DMS 273 (cell line): Measurements from ENCODE around the gene TTLL7.
A peak's percentile ranks its signal among the peaks of the same experiment; 100 is the strongest.
"Not testable (repeated sequence)": the region's sequence is repeated elsewhere in the genome, so short reads cannot be mapped to it uniquely, and the experiment has no call there.

Experiments
- DNase-seq: peaks from one replicate; lab custom pipeline; 2025; ENCODE audit not compliant: unreplicated experiment; lab: John Stamatoyannopoulos, UW

The TTLL7 gene

DNA sequence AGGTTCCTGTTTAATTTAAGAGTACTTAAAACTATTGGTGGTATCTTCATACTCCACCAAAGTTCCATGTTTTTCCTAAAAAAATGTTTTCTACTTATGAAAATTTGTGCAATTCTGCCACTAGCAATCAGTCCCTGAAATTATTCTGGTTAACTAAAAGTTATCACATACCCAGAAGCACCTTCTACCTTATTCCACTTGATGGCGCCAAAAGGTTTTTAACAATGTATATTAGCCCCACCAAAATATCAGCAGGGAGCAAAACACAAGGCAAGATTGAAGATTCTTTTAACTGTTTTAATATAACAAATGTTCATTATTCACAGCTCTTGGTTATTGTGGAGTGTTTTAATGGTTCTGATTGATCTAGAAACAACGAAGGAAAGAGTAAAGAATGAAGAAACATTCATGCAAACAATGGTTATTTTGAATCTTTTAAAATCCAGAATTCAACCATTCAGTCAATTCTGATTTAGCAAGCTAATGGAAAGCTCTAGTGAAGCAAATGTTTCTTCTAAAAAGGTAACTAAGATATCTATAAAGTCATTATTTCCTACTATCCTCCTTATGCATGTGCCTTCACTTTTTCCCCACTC lies 67.2 kb downstream of the TTLL7 start:
- peak; percentile 78 for DNase-seq

DNA sequence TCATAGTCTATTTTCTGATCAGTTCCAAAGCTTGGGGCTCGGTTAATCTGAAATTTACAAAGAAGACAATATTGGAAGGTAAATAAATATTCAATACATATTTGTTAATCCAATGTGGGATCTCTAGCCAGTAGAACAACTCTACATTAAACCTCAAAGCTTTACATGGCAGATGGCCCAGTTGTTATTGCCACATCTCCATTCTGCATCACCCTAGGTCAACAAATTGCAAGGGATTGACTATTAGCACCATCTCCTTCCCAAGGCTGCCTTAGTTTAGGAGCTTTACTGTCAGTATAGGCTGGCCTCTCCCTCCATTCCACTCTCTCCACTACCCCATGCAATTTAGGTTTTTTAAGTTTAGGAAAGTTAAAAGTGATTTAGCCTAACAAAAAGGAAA lies 69.7 kb downstream of the TTLL7 start:
- no peak for DNase-seq

DNA sequence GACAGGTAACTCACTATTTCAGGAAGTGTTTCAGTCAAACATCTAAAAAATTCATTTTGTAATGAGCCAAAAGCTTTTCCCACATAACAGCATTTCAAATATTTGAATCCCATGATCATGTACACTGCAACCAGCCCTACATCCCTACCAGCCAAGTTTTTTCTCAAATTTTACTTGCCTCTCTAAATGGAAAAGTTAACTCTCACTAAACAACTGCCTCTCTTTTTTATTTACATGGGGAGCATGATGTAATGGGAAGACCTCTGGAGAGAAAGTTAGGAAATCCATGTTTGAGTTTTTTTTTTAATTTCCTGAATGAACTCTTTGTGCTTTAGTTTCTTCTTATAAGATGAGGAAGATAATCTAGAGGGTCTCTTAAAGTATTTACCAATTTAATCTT lies 70.5 kb downstream of the TTLL7 start:
- DNase-seq, result no peak

DNA sequence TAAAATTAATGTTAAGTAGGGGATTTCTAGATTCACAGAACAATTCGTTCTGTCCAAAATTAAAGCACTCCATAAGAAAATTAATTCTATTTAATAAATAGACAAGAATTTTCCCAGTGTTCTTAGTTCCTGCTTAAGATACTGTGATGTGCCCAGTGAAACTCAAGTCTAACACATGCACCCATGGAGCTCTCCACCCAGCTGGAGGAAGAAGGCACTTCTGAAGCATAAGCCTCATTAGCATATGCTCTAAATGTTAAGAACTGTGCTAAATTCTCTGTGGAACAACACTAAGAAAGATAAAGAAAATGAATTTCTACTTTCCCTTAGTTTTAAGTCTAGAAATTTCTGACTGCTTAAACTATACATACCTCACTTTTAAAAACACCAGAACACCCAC lies 71.2 kb downstream of the TTLL7 start:
- DNase-seq, result no peak

DNA sequence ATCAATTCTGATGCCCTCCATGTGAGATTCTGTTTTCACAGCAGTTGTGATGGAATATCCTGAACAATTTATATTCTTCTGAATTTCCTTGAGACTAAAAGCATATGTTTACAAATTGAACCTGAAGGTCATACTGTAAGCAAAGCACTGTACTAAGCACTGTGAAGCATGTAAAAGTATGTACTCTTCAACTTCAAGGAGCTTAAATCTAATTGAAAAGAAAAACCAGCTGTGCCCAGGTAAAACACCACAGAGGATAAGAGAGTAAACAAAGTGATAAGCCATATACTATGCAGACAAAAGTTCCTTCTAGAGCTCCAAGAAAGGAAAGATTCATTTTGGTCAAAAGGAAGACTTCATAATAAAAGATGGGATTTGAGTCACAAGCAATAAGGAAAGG lies 71.9 kb downstream of the TTLL7 start:
- DNase-seq, result no peak

DNA sequence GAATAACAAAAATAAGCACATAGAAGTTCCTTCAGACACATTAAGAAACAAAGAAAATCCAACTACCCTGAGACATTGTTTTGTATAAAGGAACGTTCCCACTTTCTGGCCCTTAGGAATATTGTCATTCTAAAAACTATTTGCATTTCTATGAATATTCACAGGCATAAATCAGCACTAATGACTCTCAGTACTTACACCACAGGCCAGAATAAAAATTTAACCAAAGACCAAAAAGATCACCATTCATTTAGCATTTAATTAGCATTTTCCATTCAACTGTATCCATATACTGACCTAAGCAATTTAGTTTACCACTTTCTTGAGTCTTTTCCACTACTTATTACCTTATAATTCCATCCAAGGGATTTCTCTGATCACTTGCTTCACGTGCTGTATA lies 75.4 kb downstream of the TTLL7 start:
- DNase-seq, result no peak

DNA sequence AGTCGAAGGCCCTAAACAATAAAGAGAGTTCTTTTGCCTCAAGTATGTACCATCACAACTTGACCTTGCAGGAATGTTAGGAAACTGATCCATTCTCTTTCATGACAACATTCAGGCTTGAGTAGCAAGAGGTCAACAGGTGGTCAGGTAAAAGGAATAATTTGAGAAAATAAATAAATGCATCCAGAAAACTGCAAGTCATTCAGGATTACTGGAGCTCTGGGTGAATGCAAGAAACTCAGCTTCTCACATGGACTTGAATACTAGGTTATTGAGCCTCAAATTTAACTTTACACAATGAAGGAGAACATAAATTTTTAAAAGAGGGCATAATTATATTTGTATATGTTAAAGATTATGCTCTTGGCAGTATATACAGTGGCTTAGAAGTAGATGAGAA lies 76.5 kb downstream of the TTLL7 start:
- DNase-seq, result no peak

DNA sequence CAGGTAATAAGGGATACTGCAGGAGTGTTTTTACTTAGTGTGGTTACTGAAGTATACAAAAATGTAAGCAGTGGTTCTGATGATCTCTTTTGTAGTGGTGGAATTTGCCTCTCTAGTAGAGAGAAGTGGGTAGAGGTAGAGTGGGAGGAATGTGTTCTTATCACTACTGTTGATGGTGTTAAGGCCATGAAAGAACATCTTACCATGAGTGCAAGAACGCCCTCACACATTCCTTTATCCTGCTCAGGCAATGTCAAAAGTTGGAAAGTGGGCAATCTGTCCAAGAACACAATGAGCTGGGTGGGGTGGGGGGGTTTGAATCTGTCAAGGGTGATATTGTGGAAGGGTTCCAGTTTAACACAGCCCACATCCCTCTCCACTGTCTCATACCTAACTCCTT lies 78.6 kb downstream of the TTLL7 start:
- no peak for DNase-seq

DNA sequence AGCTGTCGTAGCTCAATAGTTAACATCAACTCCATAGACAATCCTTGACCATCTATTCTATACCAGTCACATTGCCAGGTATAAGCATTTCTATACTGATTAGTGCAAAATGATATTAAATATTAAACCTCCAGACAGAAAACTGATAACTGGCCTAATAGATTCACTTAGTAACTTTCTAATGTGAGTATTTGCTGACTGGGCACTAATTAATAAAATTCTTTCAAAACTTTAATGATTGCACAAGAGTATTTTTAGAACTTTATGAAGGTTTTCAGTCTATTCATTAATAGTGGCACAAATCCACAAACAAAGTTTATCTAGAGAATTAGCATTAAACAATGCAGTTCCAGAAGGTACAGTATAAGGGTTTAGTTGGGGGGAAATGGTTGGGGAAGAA lies 79.1 kb downstream of the TTLL7 start:
- DNase-seq, result no peak

DNA sequence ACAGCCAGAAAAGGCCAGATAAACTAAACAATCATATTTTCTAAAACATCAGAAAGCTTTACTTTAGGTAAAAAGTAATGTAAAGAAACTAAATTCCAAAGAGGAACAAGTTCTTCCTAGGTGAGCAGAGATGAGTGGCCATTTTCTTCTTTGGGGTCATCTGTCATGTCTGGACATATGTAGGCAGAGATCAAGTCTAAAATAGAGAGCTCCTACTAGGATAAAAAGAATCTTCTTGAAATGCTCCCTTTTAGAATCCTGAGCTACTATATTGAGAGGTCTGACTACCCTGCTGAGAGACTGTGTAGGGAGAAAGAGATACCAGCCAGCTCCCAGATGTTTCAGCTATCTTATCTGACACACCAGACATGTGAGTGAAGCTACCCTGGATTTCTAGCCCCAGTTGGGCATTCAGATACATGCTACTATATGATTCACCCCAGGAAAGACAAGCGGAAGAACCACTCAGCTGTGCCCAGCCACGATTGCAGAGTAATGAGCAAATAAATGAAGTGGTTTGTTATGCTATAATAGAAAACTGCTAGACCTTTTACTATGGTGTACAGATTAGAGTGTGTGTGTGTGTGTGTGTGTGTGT lies 80.1 kb downstream of the TTLL7 start:
- DNase-seq, result no peak

DNA sequence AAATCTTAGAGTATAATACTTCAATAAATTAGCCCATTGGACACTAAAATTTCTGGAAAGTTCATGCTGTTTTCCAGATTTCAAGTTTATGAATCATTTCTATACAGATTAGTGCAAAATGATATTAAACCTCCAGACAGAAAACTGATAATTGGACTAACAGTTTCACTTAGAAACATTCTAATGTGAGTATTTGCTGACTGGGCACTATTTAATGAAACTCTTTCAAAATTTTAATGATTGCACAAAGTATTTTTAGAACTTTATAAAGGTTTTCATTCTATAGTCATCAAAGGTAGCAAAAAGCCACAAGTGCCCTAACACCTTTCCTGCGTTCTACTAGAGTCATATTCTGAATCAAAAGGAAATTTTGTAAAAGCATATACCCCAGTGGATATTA lies 81.0 kb downstream of the TTLL7 start:
- DNase-seq, result no peak

DNA sequence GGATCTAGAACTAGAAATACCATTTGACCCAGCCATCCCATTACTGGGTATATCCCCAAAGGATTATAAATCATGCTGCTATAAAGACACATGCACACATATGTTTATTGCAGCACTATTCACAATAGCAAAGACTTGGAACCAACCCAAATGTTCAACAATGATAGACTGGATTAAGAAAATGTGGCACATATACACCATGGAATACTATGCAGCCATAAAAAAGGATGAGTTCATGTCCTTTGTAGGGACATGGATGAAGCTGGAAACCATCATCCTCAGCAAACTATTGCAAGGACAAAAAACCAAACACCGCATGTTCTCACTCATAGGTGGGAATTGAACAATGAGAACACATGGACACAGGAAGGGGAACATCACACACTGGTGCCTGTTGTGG lies 82.8 kb downstream of the TTLL7 start:
- not testable (repeated sequence) for DNase-seq

DNA sequence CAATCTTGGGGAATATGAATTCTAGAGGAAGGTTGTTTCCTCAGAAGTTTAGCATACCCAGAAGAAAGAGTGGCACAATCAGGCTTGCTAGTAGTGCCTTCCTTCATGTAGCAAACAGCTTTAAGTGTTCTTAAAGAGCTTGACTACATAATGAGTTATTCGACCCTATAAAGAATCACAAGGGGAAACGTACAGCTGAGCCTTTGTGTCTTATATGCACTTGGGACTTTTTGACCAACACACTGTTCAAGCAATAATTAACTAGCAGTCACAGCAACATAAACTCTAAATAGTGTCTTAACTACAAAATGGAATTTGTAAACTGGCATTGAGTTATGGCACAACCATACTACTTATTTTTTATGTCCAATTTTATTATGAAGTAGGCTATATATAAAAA lies 86.1 kb downstream of the TTLL7 start:
- no peak for DNase-seq

DNA sequence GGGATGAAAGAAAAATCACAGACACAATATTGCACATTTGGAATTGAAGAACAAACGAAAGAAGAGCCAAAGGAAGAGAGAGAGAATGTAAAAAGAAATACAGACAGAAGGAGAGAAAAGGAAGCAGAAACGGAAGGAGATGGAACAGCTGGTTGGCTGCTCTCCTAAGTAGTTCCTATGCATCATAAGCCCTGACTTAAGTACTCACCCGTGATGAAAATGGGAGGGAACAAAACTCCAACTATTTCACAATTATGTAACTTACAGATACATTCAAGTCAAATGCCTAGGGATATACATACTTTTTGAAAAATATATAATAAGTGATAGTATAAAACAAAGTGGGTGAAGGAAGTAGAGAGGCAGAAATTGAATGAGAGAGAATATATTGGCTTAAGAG lies 88.5 kb downstream of the TTLL7 start:
- DNase-seq, result no peak

DNA sequence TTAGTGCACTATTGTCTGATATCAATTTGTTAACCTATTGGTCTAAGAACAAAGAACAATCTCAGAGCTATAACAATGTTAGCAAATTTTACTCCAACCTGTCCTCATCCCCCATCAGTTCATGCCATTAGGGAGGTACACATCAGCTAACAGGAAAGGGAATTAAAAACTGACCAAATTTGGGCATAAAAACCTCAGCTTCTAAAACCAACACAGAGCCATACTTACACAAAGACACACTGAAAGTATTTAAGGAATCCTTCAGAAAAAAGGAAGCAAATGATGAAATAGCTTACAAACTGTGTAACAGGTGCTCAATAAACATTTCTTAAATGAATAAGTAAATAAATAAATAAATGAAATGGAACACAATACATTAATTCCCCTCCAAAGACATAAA lies 89.2 kb downstream of the TTLL7 start:
- DNase-seq, result no peak

DNA sequence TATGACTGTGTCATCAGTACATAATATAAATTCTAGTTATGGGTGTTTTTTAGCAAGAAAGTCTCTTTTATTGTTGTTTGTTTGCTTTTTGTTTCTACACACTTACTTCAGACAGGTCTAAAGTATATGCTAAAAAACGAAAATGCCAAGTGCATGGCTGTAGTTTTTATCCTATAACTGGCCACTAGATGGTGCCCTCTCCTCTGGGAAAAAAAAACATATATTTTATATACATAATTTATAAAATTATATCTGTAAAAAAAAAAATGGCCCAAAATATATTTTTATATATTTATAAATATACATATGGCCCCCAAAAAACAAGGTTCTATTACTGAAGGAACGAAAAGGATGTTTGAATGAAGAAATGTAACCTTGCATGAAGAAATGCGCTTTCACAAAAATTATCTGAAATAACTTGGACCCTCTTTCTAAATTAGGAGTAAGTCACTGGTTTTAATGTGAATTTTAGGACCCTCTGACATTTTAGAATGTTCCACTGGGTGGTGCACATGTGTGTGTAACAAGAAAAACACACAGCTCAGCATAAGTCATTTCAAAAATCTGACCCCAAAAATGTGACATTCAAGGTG lies 93.5 kb downstream of the TTLL7 start:
- DNase-seq, result peak; percentile 52

DNA sequence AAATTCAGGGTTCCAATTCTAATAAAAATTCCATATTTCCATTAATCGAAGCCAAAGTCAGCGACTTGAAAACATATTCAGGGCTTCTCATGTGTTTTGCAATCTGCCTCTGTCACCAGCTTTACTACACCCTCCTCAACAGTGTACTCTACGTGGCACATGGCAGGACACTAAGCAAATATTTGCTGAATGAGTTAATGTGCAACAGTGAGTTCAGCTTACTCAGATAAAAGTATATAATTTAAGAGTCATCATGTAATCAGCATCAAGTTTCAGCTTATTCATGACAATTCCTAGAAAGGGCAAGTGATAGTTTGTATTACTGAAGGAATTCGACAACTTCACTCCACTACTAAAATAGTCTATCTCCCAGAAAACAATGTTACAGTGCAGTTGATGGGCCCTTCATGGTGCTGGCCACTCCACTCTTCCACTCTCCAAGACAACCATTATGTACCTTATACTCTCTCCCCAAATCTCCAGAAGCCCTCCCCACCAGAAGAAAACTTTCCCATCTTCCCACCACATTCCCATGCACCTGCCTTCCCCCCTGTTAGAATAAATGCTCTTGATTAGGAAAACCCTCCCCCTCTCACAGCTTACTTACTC lies 97.3 kb downstream of the TTLL7 start:
- DNase-seq, result no peak

DNA sequence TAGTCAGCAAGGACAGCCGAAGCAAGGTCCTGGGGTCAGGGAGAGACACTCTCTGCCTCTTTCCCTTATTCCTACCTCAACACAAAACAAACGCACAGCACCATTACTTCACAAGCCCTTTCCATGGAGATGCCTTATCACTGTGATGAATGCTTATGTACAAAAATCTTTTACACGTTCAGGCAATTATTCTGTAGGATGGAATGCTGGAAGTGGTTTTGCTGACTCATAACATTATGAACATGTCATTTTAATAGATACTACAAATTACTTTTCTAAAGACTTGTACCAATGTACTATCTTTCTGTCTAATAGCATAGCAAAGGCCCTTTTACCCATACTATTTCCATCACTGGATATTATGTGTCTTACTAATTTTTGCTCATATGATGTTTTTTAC lies 98.4 kb downstream of the TTLL7 start:
- DNase-seq, result no peak

DNA sequence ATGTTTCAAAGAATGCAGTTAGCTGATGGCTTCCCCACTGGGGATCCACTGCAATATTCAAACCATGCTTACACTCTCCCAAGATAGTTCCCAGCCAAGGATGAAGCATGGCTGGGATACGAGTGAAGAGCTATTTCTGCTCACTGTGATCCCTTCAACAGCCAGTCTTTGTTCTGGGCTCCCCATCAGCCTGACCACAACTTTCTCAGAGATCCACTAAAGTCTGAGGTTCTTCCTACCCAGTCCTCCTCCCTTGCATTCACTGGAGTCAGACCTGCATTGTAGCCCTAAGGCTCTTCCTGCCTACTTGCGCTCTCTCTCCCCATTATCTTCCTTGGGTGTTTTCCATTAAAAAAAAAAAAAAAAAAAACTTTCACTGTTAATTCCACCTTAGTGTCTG lies 101.4 kb downstream of the TTLL7 start:
- no peak for DNase-seq

DNA sequence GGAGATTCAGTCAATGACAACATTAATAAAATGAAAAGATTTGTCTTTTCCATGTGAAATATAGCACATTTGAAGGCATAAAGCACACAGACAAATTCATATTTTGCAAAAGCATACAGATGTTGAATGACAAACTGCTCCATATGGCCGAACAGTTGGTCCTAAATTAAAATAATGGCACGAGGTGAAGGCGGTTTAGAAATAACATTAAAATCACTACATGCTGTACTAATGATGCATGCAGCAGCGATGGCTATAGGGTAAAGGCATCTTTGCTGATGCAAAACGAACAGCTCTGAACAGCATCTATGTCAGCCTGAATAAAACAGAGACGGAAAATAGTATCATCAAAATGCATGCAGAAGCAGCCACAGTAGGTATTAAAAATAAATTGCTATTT lies 102.6 kb downstream of the TTLL7 start:
- peak; percentile 60 for DNase-seq

DNA sequence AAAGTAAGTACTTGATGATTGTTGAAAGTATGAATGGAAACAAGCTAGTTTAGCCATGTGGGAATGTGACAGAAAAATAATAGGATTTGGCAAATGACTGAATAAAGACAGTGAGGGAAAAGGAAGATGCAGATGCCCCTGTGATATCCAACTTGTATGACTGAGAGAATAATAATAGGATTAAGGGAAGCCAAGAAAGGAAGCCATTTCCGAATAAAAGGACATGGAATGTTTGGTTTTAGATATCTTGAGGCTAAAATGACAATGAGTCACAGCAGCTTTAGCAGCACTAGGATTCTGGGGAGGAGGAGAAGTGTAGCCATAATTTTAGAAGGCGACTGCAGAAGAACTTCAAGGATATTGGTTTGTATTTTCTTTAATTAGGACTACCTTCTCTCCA lies 109.2 kb downstream of the TTLL7 start:
- DNase-seq, result no peak

DNA sequence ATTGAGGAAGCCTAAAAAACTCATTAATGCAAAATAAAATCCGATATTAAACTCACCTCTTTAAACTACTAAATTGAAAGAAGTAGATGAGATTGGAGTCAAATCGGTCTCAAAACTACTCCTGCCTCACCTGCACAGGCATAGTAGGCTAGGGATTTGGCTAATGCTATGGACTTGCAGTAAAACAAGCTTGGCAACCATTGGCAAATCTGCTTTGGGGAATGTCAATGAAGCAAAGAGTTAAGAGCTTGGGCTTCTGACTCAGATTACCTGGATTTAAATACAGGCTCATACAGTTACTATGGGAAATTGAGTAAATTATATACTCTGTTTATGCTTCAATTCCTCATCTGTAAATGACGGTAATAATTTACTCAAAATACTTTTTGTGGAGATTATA lies 111.4 kb downstream of the TTLL7 start:
- DNase-seq, result no peak

DNA sequence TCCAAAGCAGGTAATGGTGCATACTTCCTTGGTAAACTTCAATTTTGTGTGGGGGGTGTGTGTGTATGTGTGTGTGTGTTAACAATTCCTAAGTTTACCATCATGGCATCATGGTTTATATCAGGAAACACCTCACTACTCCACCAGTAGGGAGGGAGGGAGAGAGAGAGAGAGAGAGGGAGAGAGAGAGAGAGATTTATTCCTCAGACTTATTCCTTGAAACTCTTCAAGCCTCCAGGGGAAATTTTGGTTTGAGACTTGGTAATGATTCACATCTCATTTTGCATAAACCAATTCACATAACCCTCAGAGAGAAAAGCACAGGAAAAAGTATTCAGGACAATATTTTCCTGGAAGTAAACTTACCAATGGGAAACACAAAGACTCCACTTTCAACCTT lies 115.0 kb downstream of the TTLL7 start:
- no peak for DNase-seq
